Suprapubic skin (tissue), 4 donors: ENCODE data around the gene CMTR2. TPM values are rescaled to one million over a fixed set of nuclear protein-coding genes. Genes with fewer than 3 reads are reported as not detected.

Experiments used
- DNase-seq, 2 donors: peaks; one replicate each; pipeline ENCODE4 v3.0.0-alpha.2; 2019; ENCODE audit warnings: low spot score in 2 of 2
- H3K27ac ChIP-seq: fragments of 200-600 bp; sonication (generic); one replicate; pipeline ENCODE4 v1.5.1; 2019
- H3K27me3 ChIP-seq: fragments of 200-600 bp; sonication (generic); one replicate; pipeline ENCODE4 v1.5.1; 2019
- H3K36me3 ChIP-seq: fragments of 200-600 bp; sonication (generic); one replicate; pipeline ENCODE4 v1.5.1; 2019
- H3K4me1 ChIP-seq: fragments of 200-600 bp; sonication (generic); one replicate; pipeline ENCODE4 v1.5.1; 2019
- H3K4me3 ChIP-seq: fragments of 200-600 bp; sonication (generic); one replicate; pipeline ENCODE4 v1.5.1; 2019; ENCODE audit warnings: mild to moderate bottlenecking
- H3K9me3 ChIP-seq: fragments of 200-600 bp; sonication (generic); one replicate; pipeline ENCODE4 v1.5.1; 2019
- EP300 ChIP-seq: sonication (generic); formaldehyde crosslinking; IDR thresholded peaks from one replicate; pipeline ENCODE4 v1.6.1; 2017; ENCODE audit warnings: antibody characterized with exemption
- POLR2A ChIP-seq, 2 donors: fragments of 450-650 bp; IDR thresholded peaks; one replicate each; pipeline ENCODE4 v1.6.1; 2017; ENCODE audit warnings: antibody characterized with exemption in 2 of 2, mild to moderate bottlenecking in 2 of 2, moderate library complexity in 2 of 2
- POLR2AphosphoS5 ChIP-seq, 3 donors: sonication (generic); formaldehyde crosslinking; IDR thresholded peaks; one replicate each; pipeline ENCODE4 v1.6.1; 2017; ENCODE audit warnings: antibody characterized with exemption in 3 of 3
- WGBS: methylation state at CpG from one replicate; pipeline ENCODE4 v1.1.5; 2018; 5-methylcytosine and 5-hydroxymethylcytosine counted together
- total RNA-seq, 4 donors: library from RNA; depleted of rRNA; stranded (reverse); fragments of >200 nt; gene quantifications; one replicate each; pipeline ENCODE4 v1.1.0, GENCODE V29; 2016
- TF ChIP-seq, protein P1 (sequence below), 2 donors: fragments of 200-600 bp in 1 of 2; fragments of 450-650 bp in 1 of 2; sonication (generic) in 1 of 2; IDR thresholded peaks; one replicate each; pipeline ENCODE4 v1.5.1; 2016 to 2019; ENCODE audit warnings: antibody characterized with exemption in 2 of 2, mild to moderate bottlenecking in 1 of 2, moderate library complexity in 1 of 2

CMTR2 gene, protein sequence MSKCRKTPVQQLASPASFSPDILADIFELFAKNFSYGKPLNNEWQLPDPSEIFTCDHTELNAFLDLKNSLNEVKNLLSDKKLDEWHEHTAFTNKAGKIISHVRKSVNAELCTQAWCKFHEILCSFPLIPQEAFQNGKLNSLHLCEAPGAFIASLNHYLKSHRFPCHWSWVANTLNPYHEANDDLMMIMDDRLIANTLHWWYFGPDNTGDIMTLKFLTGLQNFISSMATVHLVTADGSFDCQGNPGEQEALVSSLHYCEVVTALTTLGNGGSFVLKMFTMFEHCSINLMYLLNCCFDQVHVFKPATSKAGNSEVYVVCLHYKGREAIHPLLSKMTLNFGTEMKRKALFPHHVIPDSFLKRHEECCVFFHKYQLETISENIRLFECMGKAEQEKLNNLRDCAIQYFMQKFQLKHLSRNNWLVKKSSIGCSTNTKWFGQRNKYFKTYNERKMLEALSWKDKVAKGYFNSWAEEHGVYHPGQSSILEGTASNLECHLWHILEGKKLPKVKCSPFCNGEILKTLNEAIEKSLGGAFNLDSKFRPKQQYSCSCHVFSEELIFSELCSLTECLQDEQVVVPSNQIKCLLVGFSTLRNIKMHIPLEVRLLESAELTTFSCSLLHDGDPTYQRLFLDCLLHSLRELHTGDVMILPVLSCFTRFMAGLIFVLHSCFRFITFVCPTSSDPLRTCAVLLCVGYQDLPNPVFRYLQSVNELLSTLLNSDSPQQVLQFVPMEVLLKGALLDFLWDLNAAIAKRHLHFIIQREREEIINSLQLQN
- total RNA-seq, result 10 to 100 TPM; 17.9 to 21.3 (median 19.6) TPM

DNA sequence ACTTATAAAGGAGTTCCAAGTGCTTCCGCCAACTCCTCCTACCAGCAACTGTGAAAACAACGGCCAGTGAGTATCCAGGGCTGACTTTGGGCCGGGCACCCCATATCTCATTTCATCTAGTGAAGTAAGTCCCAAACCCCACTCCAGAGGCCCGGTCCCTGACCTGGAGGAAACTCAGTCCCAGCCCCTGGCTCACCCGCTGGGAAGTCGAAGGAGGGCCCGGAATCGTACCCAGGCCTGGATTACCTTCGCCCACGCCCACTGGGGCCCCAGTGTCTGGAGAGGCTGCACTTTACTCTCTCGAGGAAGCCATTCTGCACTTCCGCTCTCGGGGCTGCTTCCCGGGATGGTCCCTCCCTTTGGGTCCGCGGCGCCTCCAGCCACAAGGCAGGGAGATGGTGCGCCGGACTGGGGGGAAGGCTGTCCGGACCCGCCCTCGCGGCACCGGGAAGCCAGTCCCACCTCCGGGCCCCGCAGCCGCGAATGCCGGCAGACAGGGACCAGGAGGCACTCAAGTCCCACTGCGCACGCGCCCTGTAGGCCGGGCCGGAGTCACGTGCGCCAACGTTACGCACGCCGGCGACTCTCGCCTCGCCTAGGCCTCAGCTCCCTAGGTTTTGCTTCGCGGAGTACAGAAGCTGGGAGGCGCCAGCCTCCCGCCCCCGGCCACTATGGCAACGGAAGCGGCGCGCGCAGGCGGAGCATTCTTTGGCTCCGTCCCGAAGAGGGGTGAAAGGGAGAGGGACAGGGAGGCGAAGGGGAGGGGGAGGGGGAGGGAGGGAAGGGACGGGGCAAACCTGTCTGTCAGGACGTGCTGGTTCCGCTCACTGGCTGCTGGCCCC lies at the start of gene CMTR2:
Gene CMTR2 (minus strand): TSS at position 513 of the 842 bp plus-strand sequence. CDS start 3,482 bp downstream, outside the sequence.
- Histone ChIP-seq H3K9me3 (no peaks in the 10 kb centered on the region), H3K4me1 (peaks cover 28% of the 10 kb centered on the region), H3K4me3 (peak within 1 kb of the TSS; percentile 89), H3K27ac (peak within 1 kb of the TSS; percentile 96), H3K36me3 (peaks cover 21% of the 10 kb centered on the region), H3K27me3 (peaks cover 5% of the 10 kb centered on the region)
- WGBS, result under 1% methylated on average over 23 of the region's 60 CpGs
- peak; percentile 96 to 97 for DNase-seq
- TF ChIP-seq EP300 (no peak), POLR2A (IDR thresholded peaks at IDR 0.05) (peak in 1 of 2 donors; percentile 61), POLR2AphosphoS5 (IDR thresholded peaks at IDR 0.05) (peak in 2 of 3 donors; percentile 63 to 75)
- TF ChIP-seq, protein P1, sequence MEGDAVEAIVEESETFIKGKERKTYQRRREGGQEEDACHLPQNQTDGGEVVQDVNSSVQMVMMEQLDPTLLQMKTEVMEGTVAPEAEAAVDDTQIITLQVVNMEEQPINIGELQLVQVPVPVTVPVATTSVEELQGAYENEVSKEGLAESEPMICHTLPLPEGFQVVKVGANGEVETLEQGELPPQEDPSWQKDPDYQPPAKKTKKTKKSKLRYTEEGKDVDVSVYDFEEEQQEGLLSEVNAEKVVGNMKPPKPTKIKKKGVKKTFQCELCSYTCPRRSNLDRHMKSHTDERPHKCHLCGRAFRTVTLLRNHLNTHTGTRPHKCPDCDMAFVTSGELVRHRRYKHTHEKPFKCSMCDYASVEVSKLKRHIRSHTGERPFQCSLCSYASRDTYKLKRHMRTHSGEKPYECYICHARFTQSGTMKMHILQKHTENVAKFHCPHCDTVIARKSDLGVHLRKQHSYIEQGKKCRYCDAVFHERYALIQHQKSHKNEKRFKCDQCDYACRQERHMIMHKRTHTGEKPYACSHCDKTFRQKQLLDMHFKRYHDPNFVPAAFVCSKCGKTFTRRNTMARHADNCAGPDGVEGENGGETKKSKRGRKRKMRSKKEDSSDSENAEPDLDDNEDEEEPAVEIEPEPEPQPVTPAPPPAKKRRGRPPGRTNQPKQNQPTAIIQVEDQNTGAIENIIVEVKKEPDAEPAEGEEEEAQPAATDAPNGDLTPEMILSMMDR (IDR thresholded peaks at IDR 0.05), result no peak

DNA sequence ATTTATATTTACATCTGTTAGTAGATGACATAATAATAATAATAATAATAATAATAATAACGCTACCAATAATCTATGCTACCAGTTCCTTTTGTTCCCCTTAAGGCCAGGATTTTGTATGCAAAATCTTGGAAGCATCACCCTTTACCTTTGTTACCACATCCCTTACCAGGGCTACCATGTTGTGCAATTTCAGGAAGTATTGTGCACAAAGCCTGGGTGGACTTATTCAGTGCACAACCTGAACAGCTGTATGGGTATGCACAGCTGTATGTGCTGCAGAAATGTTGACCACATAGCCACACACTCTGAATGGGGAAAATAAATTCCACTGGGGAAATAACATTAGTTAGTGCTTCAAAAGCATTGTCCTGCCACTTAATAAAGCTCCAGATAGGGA lies 49.4 kb upstream of the CMTR2 start:
- Histone ChIP-seq H3K4me3 (no peak overlapping the region), H3K4me1 (no peaks in the 10 kb centered on the region), H3K27me3 (peaks cover 16% of the 10 kb centered on the region), H3K9me3 (no peaks in the 10 kb centered on the region), H3K27ac (no peak overlapping the region), H3K36me3 (no peaks in the 10 kb centered on the region)
- TF ChIP-seq POLR2A (IDR thresholded peaks at IDR 0.05) (no peak), POLR2AphosphoS5 (IDR thresholded peaks at IDR 0.05) (no peak), EP300 (no peak)
- TF ChIP-seq, protein P1 (IDR thresholded peaks at IDR 0.05), result no peak
- DNase-seq, result no peak
- 93% methylated on average over 1 of the region's 1 CpG for WGBS

DNA sequence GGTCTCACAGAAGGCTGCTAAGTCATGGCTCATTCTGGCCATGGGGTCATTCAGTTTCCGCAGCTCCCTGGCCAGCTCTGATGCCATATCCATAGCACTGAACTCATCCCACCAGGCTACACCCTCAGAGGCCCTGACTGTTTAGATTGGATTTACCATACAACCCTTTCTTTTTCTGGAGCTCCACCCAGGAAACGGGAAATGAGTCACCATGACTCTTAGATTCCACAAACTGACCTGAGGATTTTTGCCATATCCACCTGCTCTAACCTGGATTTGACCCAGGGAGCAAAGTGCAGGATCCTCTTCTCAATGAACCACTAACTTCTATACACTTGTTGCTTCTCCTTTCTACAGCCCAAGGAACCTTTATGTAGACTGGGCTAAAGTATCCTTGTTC lies 49.0 kb upstream of the CMTR2 start:
- Histone ChIP-seq H3K27ac (no peak overlapping the region), H3K4me3 (no peak overlapping the region), H3K36me3 (no peaks in the 10 kb centered on the region), H3K4me1 (no peaks in the 10 kb centered on the region), H3K9me3 (no peaks in the 10 kb centered on the region), H3K27me3 (peaks cover 16% of the 10 kb centered on the region)
- no peak for DNase-seq
- TF ChIP-seq POLR2A (IDR thresholded peaks at IDR 0.05) (no peak), EP300 (no peak), POLR2AphosphoS5 (IDR thresholded peaks at IDR 0.05) (no peak)
- TF ChIP-seq, protein P1 (IDR thresholded peaks at IDR 0.05), result no peak
- WGBS, result 79% methylated on average over 2 of the region's 2 CpGs

DNA sequence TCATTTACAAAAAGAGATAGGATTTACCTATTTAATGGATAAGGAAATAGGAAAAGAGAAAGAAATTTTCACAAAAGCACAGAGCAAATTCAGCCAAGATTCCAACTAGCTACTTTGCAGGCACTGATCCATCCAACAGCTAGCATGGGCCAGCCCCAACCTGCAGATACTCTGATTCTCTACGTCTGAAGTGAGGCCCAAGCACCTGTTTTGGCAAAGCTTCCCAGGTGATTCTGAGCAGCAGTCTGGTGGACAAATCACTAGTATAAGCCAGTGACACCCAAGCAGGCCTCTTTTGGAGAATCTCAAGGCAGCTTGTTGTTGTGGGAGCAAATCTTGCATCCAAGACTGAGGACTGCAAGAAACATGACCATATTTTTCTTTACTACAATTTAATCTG lies 48.4 kb upstream of the CMTR2 start:
- Histone ChIP-seq H3K27ac (no peak overlapping the region), H3K4me1 (no peaks in the 10 kb centered on the region), H3K36me3 (no peaks in the 10 kb centered on the region), H3K9me3 (no peaks in the 10 kb centered on the region), H3K27me3 (peaks cover 16% of the 10 kb centered on the region), H3K4me3 (no peak overlapping the region)
- DNase-seq, result no peak
- 33% methylated on average over 1 of the region's 1 CpG for WGBS
- no peak for TF ChIP-seq POLR2AphosphoS5 (IDR thresholded peaks at IDR 0.05)
- TF ChIP-seq, protein P1 (IDR thresholded peaks at IDR 0.05), result no peak
- no peak for TF ChIP-seq EP300
- TF ChIP-seq POLR2A (IDR thresholded peaks at IDR 0.05), result no peak
